ENCODE results near the gene AZU1. TPM values are rescaled to one million over a fixed set of nuclear protein-coding genes. Genes with fewer than 3 reads are reported as not detected.

Gene AZU1
- total RNA-seq, 5 donors from 2014 or later (not counting 1 experiment from before 2014, with no cell fraction given): 0.20 to 1.2 (median 0.38) TPM

DNA sequence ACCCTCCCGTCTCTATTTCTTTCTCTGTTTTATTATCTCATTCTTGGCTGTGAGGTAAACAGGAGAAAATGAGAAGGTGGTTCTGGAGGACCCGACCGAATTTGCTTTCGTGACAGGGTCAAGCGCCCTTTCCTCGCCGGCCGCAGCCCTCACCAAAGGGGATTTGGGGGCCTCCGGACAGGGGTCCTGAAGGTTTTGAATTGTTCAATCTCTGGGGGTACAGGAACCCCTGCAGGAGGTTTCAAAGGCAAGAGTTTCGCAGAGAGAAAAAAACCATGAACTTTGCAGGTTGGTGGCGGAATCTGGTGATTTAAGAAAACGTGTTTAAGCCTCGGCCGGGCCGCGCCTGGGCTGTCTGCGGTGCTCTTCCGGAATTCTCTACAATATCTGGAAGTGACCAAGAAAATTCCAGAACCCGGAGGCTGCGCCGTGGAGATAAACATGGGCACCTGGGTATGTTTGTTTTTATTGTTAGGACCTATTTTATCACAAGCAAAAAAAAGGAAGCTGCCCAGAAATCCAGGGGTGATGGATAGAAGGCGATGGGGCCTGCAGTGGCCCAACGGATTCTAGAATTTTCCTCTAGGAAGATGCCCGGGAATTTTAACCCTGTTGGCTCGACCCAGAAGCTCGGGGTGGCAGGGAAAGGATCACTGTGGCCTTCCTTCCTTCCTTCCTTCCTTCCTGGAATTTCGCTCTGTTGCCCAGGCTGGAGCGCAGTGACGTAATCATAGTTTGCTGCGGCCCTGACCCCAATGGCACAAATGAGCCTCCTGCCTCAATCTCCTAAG is 44.6 kb upstream of the AZU1 start:
- no peak overlapping the region for H3K4me3 ChIP-seq (ENCODE audit: control insufficient read depth in 1 of 2, extremely low read depth in 1 of 2, low read length in 1 of 2)
- H3K9me3 ChIP-seq: no peaks in the 10 kb centered on the region
- no peaks in the 10 kb centered on the region for H3K9me3 Mint-ChIP-seq
- H3K36me3 Mint-ChIP-seq: no peaks in the 10 kb centered on the region
- no peak overlapping the region for H3K4me3 Mint-ChIP-seq
- H3K27ac ChIP-seq (ENCODE audit: low read length): no peak overlapping the region
- ChIA-PET POLR2A (no interaction called here), CTCF (no interaction called here)
- no peaks in the 10 kb centered on the region for H3K4me1 Mint-ChIP-seq
- DNase-seq (no peak), ATAC-seq (replicated peaks in 1 of 4) (no peak)
- H3K36me3 ChIP-seq (ENCODE audit: control insufficient read depth in 2 of 2, extremely low read depth in 1 of 2, insufficient read depth in 1 of 2, low read length in 1 of 2): no peaks in the 10 kb centered on the region
- H3K27me3 ChIP-seq (replicated peaks in 1 of 2; ENCODE audit: control insufficient read depth in 2 of 2, extremely low read depth in 1 of 2, insufficient read depth in 2 of 2, low read length in 1 of 2): peaks cover 0 to 39% of the 10 kb centered on the region in 2 experiments
- H3K27me3 Mint-ChIP-seq: peaks cover 3% of the 10 kb centered on the region in 2 donors
- WGBS (ENCODE audit: insufficient coverage): 69% methylated on average over 18 of the region's 30 CpGs
- no peaks in the 10 kb centered on the region for H3K4me1 ChIP-seq (ENCODE audit: control insufficient read depth in 1 of 2, extremely low read depth in 1 of 2, insufficient read depth in 2 of 2, low read length in 2 of 2)
- no peak overlapping the region for H3K27ac Mint-ChIP-seq

DNA sequence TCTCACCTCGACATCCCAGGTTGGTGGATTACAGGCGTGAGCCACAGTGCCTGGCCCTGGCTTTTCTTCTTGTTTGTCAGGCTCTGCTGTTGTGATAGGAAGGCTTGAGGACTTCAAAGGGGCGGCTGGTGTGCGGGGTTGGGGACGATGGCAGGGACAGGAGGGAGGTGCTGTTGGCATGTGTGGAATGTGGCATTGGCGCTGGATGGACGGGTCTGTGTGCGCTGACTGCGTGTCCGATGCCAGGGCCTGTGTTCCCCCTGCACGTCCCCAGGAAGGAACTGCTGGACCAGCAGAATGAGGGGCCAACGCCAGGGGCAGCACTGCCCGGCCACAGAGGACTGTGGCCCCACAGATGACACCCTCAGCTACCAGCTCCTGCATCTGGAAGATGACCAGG is 43.1 kb upstream of the AZU1 start:
- ChIA-PET POLR2A (interaction anchor here in 1 of 2 donors (0.6 kb wide), 1 partner anchor 1710 kb away, joined by 4 read pairs; no protein-coding TSS in a partner anchor), CTCF (interaction anchor here in 1 of 2 donors (0.6 kb wide), 1 partner anchor 1002 kb away, joined by 6 read pairs; no protein-coding TSS in a partner anchor)
- Mint-ChIP-seq H3K27ac (no peak overlapping the region), H3K9me3 (no peaks in the 10 kb centered on the region), H3K36me3 (no peaks in the 10 kb centered on the region), H3K4me3 (no peak overlapping the region), H3K27me3 (no peaks in the 10 kb centered on the region), H3K4me1 (peaks cover 0 to 4% (median 0%) of the 10 kb centered on the region in 3 donors)
- peaks cover 0 to 31% of the 10 kb centered on the region in 2 experiments for H3K27me3 ChIP-seq (replicated peaks in 1 of 2; ENCODE audit: control insufficient read depth in 2 of 2, extremely low read depth in 1 of 2, insufficient read depth in 2 of 2, low read length in 1 of 2)
- no peak for ATAC-seq (replicated peaks in 1 of 4)
- no peaks in the 10 kb centered on the region for H3K9me3 ChIP-seq
- no peak overlapping the region for H3K27ac ChIP-seq (ENCODE audit: low read length)
- no peak overlapping the region for H3K4me3 ChIP-seq (ENCODE audit: control insufficient read depth in 1 of 2, extremely low read depth in 1 of 2, low read length in 1 of 2)
- H3K36me3 ChIP-seq (ENCODE audit: control insufficient read depth in 2 of 2, extremely low read depth in 1 of 2, insufficient read depth in 1 of 2, low read length in 1 of 2): no peaks in the 10 kb centered on the region
- H3K4me1 ChIP-seq (ENCODE audit: control insufficient read depth in 1 of 2, extremely low read depth in 1 of 2, insufficient read depth in 2 of 2, low read length in 2 of 2): peaks cover 0 to 6% of the 10 kb centered on the region in 2 experiments
- WGBS (ENCODE audit: insufficient coverage): 88% methylated on average over 11 of the region's 13 CpGs
- DNase-seq: no peak

DNA sequence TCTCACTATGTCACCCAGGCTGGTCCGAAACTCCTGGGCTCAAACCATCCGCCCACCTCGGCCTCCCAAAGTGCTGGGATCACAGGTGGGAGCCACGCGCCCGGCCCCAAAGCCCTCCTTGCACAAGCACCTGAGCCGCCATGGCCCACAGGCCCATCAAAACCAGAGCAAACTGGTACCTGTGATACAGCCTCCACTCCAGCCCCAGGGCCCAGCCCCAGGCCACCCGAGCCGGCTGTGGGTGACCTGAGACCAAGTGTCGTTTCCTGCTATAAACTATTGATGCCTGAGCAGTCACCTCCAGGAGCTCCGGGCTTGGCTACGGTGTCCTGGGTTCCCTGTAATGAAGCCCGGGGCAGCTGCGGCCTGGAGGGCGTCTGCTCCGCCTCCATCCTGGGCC is 40.1 kb upstream of the AZU1 start:
- H3K36me3 Mint-ChIP-seq: no peaks in the 10 kb centered on the region
- no peaks in the 10 kb centered on the region for H3K9me3 Mint-ChIP-seq
- peaks cover 3 to 6% of the 10 kb centered on the region in 2 donors for H3K27me3 Mint-ChIP-seq
- H3K4me1 ChIP-seq (ENCODE audit: control insufficient read depth in 1 of 2, extremely low read depth in 1 of 2, insufficient read depth in 2 of 2, low read length in 2 of 2): peaks cover 0 to 6% of the 10 kb centered on the region in 2 experiments
- DNase-seq: no peak
- no peaks in the 10 kb centered on the region for H3K36me3 ChIP-seq (ENCODE audit: control insufficient read depth in 2 of 2, extremely low read depth in 1 of 2, insufficient read depth in 1 of 2, low read length in 1 of 2)
- peaks cover 0 to 4% (median 0%) of the 10 kb centered on the region in 3 donors for H3K4me1 Mint-ChIP-seq
- H3K27ac Mint-ChIP-seq: no peak overlapping the region
- peaks cover 0 to 22% of the 10 kb centered on the region in 2 experiments for H3K27me3 ChIP-seq (replicated peaks in 1 of 2; ENCODE audit: control insufficient read depth in 2 of 2, extremely low read depth in 1 of 2, insufficient read depth in 2 of 2, low read length in 1 of 2)
- no peak overlapping the region for H3K4me3 ChIP-seq (ENCODE audit: control insufficient read depth in 1 of 2, extremely low read depth in 1 of 2, low read length in 1 of 2)
- WGBS (ENCODE audit: insufficient coverage): 92% methylated on average over 11 of the region's 16 CpGs
- no peaks in the 10 kb centered on the region for H3K9me3 ChIP-seq
- no peak for ATAC-seq (replicated peaks in 1 of 4)
- CTCF ChIA-PET: interaction anchor here in 1 of 2 donors (0.6 kb wide), 1 partner anchor 131 kb away, joined by 7 read pairs; no protein-coding TSS in a partner anchor
- no peak overlapping the region for H3K4me3 Mint-ChIP-seq
- POLR2A ChIA-PET: no interaction called here
- H3K27ac ChIP-seq (ENCODE audit: low read length): no peak overlapping the region

DNA sequence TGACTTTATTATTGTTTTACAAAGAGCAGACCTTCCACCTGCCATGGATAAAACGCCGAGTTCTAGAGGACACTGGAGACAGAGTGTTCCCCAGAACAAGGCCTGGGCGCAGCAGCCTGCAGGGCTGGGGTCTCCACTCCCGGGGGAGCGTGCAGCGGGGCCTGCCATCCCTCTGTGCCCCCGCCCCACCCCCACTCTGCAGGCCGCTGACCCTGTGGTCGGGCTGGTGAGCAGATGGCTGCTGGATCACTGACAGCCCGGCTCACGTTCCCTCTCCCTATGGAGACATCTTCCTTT is 39.0 kb upstream of the AZU1 start:
- WGBS (ENCODE audit: insufficient coverage): 88% methylated on average over 11 of the region's 11 CpGs
- Histone ChIP-seq H3K9me3 (no peaks in the 10 kb centered on the region), H3K36me3 (ENCODE audit: control insufficient read depth in 2 of 2, extremely low read depth in 1 of 2, insufficient read depth in 1 of 2, low read length in 1 of 2) (no peaks in the 10 kb centered on the region), H3K27ac (ENCODE audit: low read length) (no peak overlapping the region), H3K4me3 (ENCODE audit: control insufficient read depth in 1 of 2, extremely low read depth in 1 of 2, low read length in 1 of 2) (no peak overlapping the region), H3K4me1 (ENCODE audit: control insufficient read depth in 1 of 2, extremely low read depth in 1 of 2, insufficient read depth in 2 of 2, low read length in 2 of 2) (peaks cover 0 to 6% of the 10 kb centered on the region in 2 experiments), H3K27me3 (replicated peaks in 1 of 2; ENCODE audit: control insufficient read depth in 2 of 2, extremely low read depth in 1 of 2, insufficient read depth in 2 of 2, low read length in 1 of 2) (peaks cover 0 to 17% of the 10 kb centered on the region in 2 experiments)
- peaks cover 0 to 4% (median 0%) of the 10 kb centered on the region in 3 donors for H3K4me1 Mint-ChIP-seq
- DNase-seq (no peak), ATAC-seq (replicated peaks in 1 of 4) (no peak)
- H3K9me3 Mint-ChIP-seq: no peaks in the 10 kb centered on the region
- ChIA-PET CTCF (no interaction called here), POLR2A (no interaction called here)
- peaks cover 3 to 6% of the 10 kb centered on the region in 2 donors for H3K27me3 Mint-ChIP-seq
- no peak overlapping the region for H3K4me3 Mint-ChIP-seq
- no peaks in the 10 kb centered on the region for H3K36me3 Mint-ChIP-seq
- peak overlapping the region in 1 of 2 donors; percentile 66 for H3K27ac Mint-ChIP-seq

DNA sequence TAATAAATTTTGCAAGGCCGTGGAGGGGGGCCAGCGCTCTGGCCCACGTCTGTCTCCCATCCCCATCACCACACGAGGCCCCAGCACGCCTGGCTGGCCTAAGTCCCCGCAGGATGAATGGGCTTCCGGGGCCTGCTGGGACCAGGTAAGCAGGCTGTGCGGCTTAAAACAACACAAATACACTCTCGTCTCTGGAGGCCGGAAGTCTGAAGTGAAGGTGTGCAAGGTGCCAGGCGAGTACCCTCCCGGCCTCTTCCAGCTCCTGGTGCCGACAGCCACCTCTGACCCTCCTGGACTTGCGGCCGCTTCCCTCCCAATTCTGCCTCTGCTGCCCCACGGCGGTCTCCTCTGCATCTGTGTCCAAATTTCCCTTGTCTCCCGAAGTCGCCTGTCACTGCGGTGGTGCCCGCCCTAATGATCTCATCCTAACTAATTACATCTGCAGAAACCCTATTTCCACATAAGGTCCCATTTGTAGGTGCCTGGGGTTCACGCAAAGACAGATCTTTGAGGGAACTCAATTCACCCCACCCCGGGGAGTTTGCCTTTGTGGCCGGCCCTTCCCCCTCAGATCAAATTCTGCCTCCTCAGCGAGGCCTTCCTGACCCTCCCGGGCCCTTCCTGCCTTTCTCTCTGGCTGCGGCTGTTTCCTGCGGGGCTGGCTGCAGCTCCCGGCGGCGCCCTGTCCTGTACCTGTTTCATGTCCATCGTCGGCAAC is 38.5 kb upstream of the AZU1 start:
- peaks cover 3 to 6% of the 10 kb centered on the region in 2 donors for H3K27me3 Mint-ChIP-seq
- peaks cover 0 to 6% of the 10 kb centered on the region in 2 experiments for H3K4me1 ChIP-seq (ENCODE audit: control insufficient read depth in 1 of 2, extremely low read depth in 1 of 2, insufficient read depth in 2 of 2, low read length in 2 of 2)
- H3K36me3 ChIP-seq (ENCODE audit: control insufficient read depth in 2 of 2, extremely low read depth in 1 of 2, insufficient read depth in 1 of 2, low read length in 1 of 2): no peaks in the 10 kb centered on the region
- no peak overlapping the region for H3K4me3 ChIP-seq (ENCODE audit: control insufficient read depth in 1 of 2, extremely low read depth in 1 of 2, low read length in 1 of 2)
- no peak overlapping the region for H3K27ac ChIP-seq (ENCODE audit: low read length)
- DNase-seq (no peak), ATAC-seq (replicated peaks in 1 of 4) (peak in 1 of 4 experiments; percentile 32)
- POLR2A ChIA-PET: no interaction called here
- 67% methylated on average over 25 of the region's 33 CpGs for WGBS (ENCODE audit: insufficient coverage)
- H3K27ac Mint-ChIP-seq: peak overlapping the region in 1 of 2 donors; percentile 66
- no peaks in the 10 kb centered on the region for H3K9me3 Mint-ChIP-seq
- peaks cover 0 to 4% (median 0%) of the 10 kb centered on the region in 3 donors for H3K4me1 Mint-ChIP-seq
- CTCF ChIA-PET: no interaction called here
- H3K27me3 ChIP-seq (replicated peaks in 1 of 2; ENCODE audit: control insufficient read depth in 2 of 2, extremely low read depth in 1 of 2, insufficient read depth in 2 of 2, low read length in 1 of 2): peaks cover 0 to 17% of the 10 kb centered on the region in 2 experiments
- no peaks in the 10 kb centered on the region for H3K9me3 ChIP-seq
- H3K36me3 Mint-ChIP-seq: no peaks in the 10 kb centered on the region
- H3K4me3 Mint-ChIP-seq: no peak overlapping the region

DNA sequence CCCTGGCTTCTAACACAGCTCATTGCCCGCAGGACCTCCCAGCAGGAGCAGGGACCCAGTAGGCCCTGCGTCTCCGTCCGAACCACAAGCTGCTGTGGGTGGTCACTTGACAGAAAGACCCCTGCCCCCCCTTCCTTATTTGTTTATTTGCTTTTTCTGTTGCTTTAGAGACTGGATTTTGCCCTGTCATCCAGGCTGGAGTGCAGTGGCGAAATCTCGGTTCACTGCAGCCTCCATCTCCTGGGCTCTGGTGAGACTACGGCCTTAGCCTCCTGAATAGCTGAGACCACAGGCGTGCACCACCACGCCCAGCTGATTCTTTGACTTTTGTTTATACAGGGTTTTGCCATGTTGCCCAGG is 38.0 kb upstream of the AZU1 start:
- H3K27ac Mint-ChIP-seq: no peak overlapping the region
- no peaks in the 10 kb centered on the region for H3K36me3 Mint-ChIP-seq
- Histone ChIP-seq H3K4me1 (ENCODE audit: control insufficient read depth in 1 of 2, extremely low read depth in 1 of 2, insufficient read depth in 2 of 2, low read length in 2 of 2) (peaks cover 0 to 6% of the 10 kb centered on the region in 2 experiments), H3K27me3 (replicated peaks in 1 of 2; ENCODE audit: control insufficient read depth in 2 of 2, extremely low read depth in 1 of 2, insufficient read depth in 2 of 2, low read length in 1 of 2) (peaks cover 0 to 13% of the 10 kb centered on the region in 2 experiments), H3K36me3 (ENCODE audit: control insufficient read depth in 2 of 2, extremely low read depth in 1 of 2, insufficient read depth in 1 of 2, low read length in 1 of 2) (no peaks in the 10 kb centered on the region), H3K27ac (ENCODE audit: low read length) (no peak overlapping the region), H3K4me3 (ENCODE audit: control insufficient read depth in 1 of 2, extremely low read depth in 1 of 2, low read length in 1 of 2) (no peak overlapping the region), H3K9me3 (no peaks in the 10 kb centered on the region)
- ChIA-PET POLR2A (no interaction called here), CTCF (no interaction called here)
- H3K27me3 Mint-ChIP-seq: peaks cover 3 to 6% of the 10 kb centered on the region in 2 donors
- H3K4me3 Mint-ChIP-seq: no peak overlapping the region
- ATAC-seq (replicated peaks in 1 of 4) (no peak), DNase-seq (no peak)
- no peaks in the 10 kb centered on the region for H3K9me3 Mint-ChIP-seq
- peaks cover 0 to 4% (median 0%) of the 10 kb centered on the region in 3 donors for H3K4me1 Mint-ChIP-seq
- WGBS (ENCODE audit: insufficient coverage): 86% methylated on average over 4 of the region's 9 CpGs
